BJ (cell line): ENCODE data around the gene GOLGA8J. TPM values are rescaled to one million over a fixed set of nuclear protein-coding genes. Genes with fewer than 3 reads are reported as not detected.

Experiments used
- CTCF ChIA-PET: fragments of 350-600 bp; formaldehyde crosslinking; extraction: SDS; loops from one replicate; lab custom pipeline; 2021; ENCODE audit warnings: antibody characterized with exemption, inconsistent platforms; lab: Yijun Ruan, JAX
- POLR2A ChIA-PET: fragments of 300-600 bp; sonication (Branson Sonifier 250); formaldehyde crosslinking; extraction: SDS; loops from one replicate; lab custom pipeline; 2021; ENCODE audit warnings: antibody characterized with exemption; lab: Charles Lee
- DNase-seq: peaks from one replicate; pipeline ENCODE4 v3.0.0-alpha.2; 2011; ENCODE audit warnings: low read depth
- H3K27me3 ChIP-seq: 2 replicates; pipeline ENCODE4 v1.6.0; 2011; ENCODE audit warnings: low read length; ENCODE audit not compliant: control insufficient read depth, insufficient read depth
- H3K36me3 ChIP-seq: 2 replicates; pipeline ENCODE4 v1.5.1; 2011; ENCODE audit warnings: low read length; ENCODE audit not compliant: control insufficient read depth, insufficient read depth
- H3K4me3 ChIP-seq: 2 replicates; pipeline ENCODE4 v1.5.1; 2011; ENCODE audit warnings: low read depth, mild to moderate bottlenecking, control low read depth, low read length
- polyA plus RNA-seq: library from polyadenylated mRNA; depleted of rRNA; stranded (reverse); fragments of >200 nt; gene quantifications from 2 replicates; pipeline ENCODE4 v1.2.3, GENCODE V29; 2011
- TF ChIP-seq, protein P1 (sequence below): IDR thresholded peaks from 2 replicates; pipeline ENCODE4 v1.5.1; 2011; ENCODE audit warnings: low read depth, mild to moderate bottlenecking, control low read depth, inconsistent platforms, low read length, moderate library complexity; ENCODE audit not compliant: insufficient read depth

Gene GOLGA8J
- polyA plus RNA-seq, 1 experiment: not detected

DNA sequence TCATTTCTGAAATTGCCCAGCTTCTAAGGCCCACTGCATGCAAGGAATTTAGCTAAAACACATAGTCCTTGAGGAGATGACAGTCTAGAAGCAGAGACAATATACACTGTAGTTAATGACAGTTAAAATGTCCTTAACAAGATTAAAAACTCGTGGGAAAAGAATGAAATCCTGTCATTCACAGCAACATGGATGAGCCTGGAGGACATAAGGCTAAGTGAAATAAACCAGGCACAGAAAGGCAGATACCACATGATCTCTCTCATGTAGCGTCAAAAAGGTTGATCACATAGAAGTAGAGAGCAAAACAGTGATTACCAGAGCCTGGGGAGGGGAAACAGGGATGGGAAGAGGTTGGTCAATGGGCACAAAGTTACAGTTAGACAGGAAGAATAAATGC, 36.3 kb upstream of the GOLGA8J start:
- TF ChIP-seq, protein P1, sequence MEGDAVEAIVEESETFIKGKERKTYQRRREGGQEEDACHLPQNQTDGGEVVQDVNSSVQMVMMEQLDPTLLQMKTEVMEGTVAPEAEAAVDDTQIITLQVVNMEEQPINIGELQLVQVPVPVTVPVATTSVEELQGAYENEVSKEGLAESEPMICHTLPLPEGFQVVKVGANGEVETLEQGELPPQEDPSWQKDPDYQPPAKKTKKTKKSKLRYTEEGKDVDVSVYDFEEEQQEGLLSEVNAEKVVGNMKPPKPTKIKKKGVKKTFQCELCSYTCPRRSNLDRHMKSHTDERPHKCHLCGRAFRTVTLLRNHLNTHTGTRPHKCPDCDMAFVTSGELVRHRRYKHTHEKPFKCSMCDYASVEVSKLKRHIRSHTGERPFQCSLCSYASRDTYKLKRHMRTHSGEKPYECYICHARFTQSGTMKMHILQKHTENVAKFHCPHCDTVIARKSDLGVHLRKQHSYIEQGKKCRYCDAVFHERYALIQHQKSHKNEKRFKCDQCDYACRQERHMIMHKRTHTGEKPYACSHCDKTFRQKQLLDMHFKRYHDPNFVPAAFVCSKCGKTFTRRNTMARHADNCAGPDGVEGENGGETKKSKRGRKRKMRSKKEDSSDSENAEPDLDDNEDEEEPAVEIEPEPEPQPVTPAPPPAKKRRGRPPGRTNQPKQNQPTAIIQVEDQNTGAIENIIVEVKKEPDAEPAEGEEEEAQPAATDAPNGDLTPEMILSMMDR: no peak
- Histone ChIP-seq H3K4me3 (no peak overlapping the region), H3K36me3 (no peaks in the 10 kb centered on the region), H3K27me3 (no peaks in the 10 kb centered on the region; the same call in 1 of the 2 replicates)
- ChIA-PET CTCF (interaction anchor here (0.7 kb wide), 1 partner anchor 63 kb away, joined by 3 read pairs; no protein-coding TSS in a partner anchor), POLR2A (no interaction called here)
- DNase-seq: no peak

DNA sequence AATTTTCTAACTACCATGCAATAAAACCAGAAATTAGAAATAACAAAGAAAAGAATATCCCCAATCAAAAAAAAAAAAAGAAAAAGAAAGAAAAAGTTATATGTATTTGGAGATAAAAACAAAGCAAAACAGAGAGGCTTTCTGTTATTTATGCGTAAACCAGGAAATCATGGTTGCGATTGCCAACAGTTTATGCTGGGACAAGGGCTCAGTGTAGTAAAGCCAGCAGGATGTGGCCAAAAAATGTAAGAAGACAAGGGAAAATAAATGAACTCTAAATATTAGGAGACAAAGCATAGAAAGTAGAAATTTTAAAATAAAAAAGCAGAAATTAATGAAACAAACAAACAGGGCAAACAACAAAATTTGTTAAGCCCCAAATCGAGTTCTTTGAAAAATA, 27.2 kb upstream of the GOLGA8J start:
- ChIA-PET CTCF (interaction anchor here (1.1 kb wide), 1 partner anchor 26 kb away, joined by 3 read pairs; no protein-coding TSS in a partner anchor), POLR2A (no interaction called here)
- Histone ChIP-seq H3K27me3 (no peaks in the 10 kb centered on the region; the same call in 1 of the 2 replicates), H3K36me3 (no peaks in the 10 kb centered on the region), H3K4me3 (no peak overlapping the region)
- TF ChIP-seq, protein P1: no peak
- no peak for DNase-seq

DNA sequence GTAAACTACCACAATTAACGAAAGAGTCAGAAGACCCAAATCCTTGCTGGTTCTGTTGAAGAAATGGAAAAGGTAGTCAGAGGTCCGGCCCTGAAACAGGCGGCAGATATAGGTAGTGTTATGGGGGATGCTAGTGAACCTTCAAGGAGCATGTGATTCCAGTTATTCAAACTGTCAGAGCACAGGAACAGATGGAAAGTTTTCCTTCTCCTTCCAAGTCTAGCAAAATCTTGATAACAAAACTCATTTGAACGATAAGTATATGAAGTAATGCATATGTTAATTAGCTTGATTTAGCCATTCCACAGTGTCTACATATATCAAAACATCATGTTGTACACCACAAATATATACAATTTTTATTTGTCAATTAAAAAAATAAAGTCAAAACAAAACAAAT, 26.6 kb upstream of the GOLGA8J start:
- H3K4me3 ChIP-seq: no peak overlapping the region
- TF ChIP-seq, protein P1: no peak
- H3K27me3 ChIP-seq: peaks cover 1% of the 10 kb centered on the region; the same call in 1 of the 2 replicates
- H3K36me3 ChIP-seq: no peaks in the 10 kb centered on the region
- CTCF ChIA-PET: interaction anchor here (1.1 kb wide), 1 partner anchor 27 kb away, joined by 3 read pairs; no protein-coding TSS in a partner anchor
- POLR2A ChIA-PET: no interaction called here
- DNase-seq: no peak

DNA sequence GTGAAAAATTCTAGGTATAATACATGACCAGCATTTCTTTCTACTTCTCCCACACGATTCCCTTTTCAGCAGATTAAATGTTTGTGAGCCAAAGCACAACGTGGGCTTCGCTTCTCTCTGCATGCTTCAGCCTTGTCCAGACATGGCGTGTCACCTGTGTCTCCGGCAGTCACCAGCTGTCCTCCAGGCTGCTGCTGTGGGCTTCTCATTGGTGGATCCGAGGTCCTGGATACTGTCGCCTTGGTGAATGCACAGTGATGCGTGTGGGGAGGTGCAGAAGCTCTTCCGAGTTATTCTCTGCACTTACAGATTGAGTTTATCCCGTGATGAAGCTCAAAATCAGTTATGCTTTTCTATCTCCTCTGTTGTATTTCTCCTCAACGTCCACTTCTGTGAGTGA, 23.0 kb upstream of the GOLGA8J start:
- no peak for DNase-seq
- Histone ChIP-seq H3K27me3 (peaks cover 5% of the 10 kb centered on the region; the same call in 1 of the 2 replicates), H3K36me3 (no peaks in the 10 kb centered on the region), H3K4me3 (no peak overlapping the region)
- ChIA-PET POLR2A (no interaction called here), CTCF (interaction anchor here (1.7 kb wide), 1 partner anchor 15 kb away, joined by 5 read pairs; no protein-coding TSS in a partner anchor)
- TF ChIP-seq, protein P1: no peak

DNA sequence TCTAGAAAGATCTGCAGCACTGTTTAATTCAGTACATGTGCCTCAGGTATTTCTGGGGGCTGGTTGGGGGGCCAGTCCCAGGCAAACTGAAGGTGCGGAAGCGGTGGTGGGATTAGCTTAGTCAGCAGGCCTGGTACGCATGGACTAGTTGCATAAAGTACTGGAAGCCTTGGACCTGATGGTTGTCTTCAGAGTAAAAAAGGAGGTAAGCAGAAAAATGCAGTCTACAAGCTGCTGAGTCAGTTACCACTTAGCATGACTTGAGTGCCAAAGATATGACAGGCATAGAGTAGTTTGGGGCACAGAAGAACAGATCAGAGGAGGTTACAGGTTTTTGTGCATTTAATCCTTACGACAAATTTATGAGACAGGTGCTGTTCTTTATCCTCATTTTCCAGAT, 19.9 kb upstream of the GOLGA8J start:
- TF ChIP-seq, protein P1: no peak
- POLR2A ChIA-PET: no interaction called here
- H3K36me3 ChIP-seq: no peaks in the 10 kb centered on the region
- no peak overlapping the region for H3K4me3 ChIP-seq
- CTCF ChIA-PET: no interaction called here
- DNase-seq: no peak
- peaks cover 7% of the 10 kb centered on the region for H3K27me3 ChIP-seq
